ENCODE measurements around the gene ZNF304.

- TF ChIP-seq CTCF (IDR thresholded peaks at IDR 0.05; ENCODE audit: insufficient read depth, low read length) (no peak), POLR2AphosphoS5 (IDR thresholded peaks at IDR 0.05; ENCODE audit: low read depth) (no peak)
Observed at GRCh38 chr19:57324992-57325391, 26.1 kb upstream of the ZNF304 start.

Measured in HL-60 (cell line).